AG09309 (cell line): ENCODE measurements around the gene SLC39A13.
A peak's percentile ranks its signal among the peaks of the same experiment; 100 is the strongest.

ENCODE experiments used
- DNase-seq: peaks from one replicate; pipeline ENCODE4 v3.0.0-alpha.2; 2010; ENCODE audit warnings: low read depth
- H3K4me3 ChIP-seq: 2 replicates; pipeline ENCODE4 v1.5.1; 2011; ENCODE audit warnings: mild to moderate bottlenecking, low read depth, low read length, moderate library complexity; ENCODE audit not compliant: control insufficient read depth
- CTCF ChIP-seq: IDR thresholded peaks from 2 replicates; pipeline ENCODE4 v1.5.1; 2011; ENCODE audit warnings: mild to moderate bottlenecking, low read depth, low read length, inconsistent platforms; ENCODE audit not compliant: insufficient read depth, control insufficient read depth; ENCODE audit errors: missing control alignments

SLC39A13 gene

GRCh38 chr11:47417712-47418111 is 9.3 kb downstream of the SLC39A13 start:
- H3K4me3 ChIP-seq = no peak overlapping the region
- no peak for DNase-seq
- TF ChIP-seq CTCF = no peak

DNA sequence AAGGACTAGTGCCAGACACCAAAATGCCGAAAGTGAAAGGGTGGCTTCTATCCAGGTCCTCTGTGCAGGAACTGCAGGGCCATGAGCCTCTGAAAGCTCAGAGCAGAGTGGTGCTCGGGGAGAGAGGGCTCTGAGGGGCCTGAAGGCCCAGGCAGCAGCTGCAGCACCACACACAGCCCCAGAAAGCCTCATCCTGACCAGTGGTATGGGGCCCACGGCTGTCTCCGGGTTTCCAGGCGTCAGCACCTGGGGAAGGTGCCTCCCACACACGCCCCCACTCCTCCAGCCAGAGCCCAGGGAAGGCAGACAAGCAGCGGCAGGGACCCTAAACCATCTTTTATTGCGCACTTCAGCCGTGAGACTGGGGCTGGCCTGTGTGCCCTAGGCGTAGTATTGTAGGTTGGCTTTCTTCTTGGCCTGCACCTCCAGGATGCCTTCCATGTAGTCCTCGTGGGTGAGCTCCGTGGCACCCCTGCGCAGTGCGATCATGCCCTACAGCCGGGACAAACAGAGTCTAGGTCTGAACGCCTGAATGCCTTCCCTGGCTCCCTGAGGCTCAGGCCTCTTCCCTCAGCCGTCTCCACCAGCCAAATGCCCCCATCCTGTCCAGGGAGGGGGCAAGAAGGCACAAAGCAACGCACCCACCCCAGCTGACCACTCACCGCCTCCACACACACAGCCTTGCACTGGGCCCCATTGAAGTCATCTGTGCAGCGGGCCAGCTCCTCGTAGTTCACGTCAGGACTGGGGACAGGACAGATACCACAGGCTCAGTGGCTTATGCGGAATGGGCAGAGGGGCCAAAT is 10.3 kb downstream of the SLC39A13 start:
- no peak for DNase-seq
- no peak overlapping the region for H3K4me3 ChIP-seq
- no peak for TF ChIP-seq CTCF

DNA sequence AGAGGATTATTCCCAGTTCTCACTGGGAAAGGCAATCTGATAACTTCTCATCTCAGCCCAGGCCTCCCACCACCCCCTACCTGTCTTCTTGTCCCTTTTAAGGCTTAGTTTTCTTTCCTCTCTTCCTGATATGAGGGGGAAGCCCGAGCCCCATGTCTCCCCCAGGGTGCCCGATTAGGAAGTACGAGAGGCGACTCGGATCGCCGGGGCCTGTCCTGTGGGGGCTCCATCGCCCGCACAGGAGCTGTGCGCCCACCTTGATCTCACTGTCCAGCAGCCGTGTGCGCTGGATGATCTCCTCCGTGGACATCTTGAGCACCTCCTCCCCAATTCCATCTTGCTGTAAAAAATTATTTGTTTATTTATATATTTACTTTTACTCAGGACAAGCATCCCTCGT is 17.2 kb downstream of the SLC39A13 start:
- TF ChIP-seq CTCF = no peak
- peak overlapping the region; percentile 98 for H3K4me3 ChIP-seq

GRCh38 chr11:47426062-47426956 is 17.9 kb downstream of the SLC39A13 start, which contains the start of gene PSMC3:
PSMC3 (minus strand) TSS chr11:47426439; CDS start chr11:47426279, 160 bp downstream.
- no peak for TF ChIP-seq CTCF
- DNase-seq = peak; percentile 64
- peak within 1 kb of the TSS; percentile 98 for H3K4me3 ChIP-seq

More for the DNA sequence above, 17.2 kb downstream of the SLC39A13 start:
- DNase-seq = no peak

DNA sequence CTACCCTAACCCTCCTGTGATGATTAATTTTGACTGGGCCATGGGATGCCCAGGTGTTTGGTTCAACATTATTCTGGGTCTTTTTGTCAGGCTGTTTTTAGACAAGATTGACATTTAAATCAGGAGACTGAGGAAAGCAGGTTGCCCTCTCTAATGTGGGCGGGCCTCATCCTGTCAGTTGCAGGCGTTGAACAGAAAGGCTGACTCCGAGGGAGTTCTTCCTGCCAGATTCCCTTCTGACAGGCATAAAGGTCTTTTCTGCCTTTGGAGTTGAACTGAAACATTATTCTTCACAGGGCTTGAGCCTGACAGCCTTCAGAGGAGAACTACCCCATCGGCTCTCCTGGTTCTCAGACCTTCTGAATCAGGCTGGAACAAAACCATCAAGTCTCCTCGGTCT is 22.1 kb downstream of the SLC39A13 start:
- H3K4me3 ChIP-seq = no peak overlapping the region
- no peak for TF ChIP-seq CTCF
- no peak for DNase-seq

DNA sequence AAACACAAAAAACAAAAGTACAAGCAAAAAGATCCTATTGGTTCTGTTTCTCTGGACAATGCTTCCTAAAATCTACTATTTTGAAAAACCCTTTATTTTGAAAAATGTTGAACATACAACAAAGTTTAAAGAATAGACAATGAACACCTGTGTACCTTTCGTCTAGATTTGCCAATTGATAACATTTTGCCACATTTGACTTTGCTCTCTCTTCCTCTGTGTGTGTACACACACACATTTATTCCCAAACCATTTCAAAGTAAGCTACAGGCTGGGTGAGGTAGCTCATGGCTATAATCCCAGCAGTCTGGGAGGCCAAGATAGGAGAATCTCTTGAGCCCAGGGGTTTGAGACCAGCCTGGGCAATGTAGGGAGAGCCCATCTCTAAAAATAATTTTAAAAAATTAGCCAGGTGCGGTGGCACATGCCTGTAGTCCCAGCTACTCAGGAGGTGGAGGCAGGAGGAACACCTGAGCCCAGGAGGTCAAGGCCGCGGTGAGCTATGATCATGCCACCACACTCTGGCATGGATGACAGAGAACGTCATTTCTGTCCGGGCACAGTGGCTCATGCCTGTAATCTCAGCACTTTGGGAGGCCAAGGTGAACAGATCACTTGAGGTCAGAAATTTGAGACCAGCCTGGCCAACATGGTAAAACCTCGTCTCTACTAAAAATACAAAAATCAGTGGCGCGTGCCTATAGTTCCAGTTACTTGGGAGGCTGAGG is 23.1 kb downstream of the SLC39A13 start:
- no peak for DNase-seq
- H3K4me3 ChIP-seq = no peak overlapping the region
- TF ChIP-seq CTCF = no peak
